ENCODE measurements around the gene MINDY2. TPM values are rescaled to one million over a fixed set of nuclear protein-coding genes. Genes with fewer than 3 reads are reported as not detected.

Gene MINDY2
- total RNA-seq, 1 donor from 2014 or later = 20.9 TPM

DNA sequence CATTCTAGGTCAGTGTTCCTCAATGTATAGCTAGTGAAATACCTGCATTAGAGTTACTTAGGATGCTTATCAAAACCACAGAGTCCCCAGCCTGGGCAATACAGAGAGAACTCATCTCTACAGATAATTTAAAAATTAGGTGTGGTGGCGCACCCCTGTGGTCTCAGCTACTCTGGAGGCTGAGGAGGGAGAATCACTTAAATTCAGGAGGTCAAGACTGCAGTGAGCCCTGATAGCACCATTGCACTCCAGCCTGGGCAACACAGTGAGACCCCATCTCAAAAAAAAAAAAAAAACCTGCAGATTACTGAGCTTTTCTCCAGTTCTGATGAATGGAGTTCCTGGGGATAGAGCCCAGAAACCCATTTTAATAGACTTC is 10.1 kb upstream of the MINDY2 start:
- no peak for TF ChIP-seq CTCF (IDR thresholded peaks at IDR 0.05; ENCODE audit: insufficient read depth, low read depth, low read length)
- no peak for TF ChIP-seq EZH2 (IDR thresholded peaks at IDR 0.05; ENCODE audit: insufficient read depth, low read length)
- Mint-ChIP-seq H3K9me3 (ENCODE audit: unreplicated experiment) (peaks cover 8% of the 10 kb centered on the region), H3K27me3 (ENCODE audit: low read depth, unreplicated experiment) (no peaks in the 10 kb centered on the region), H3K27ac (ENCODE audit: unreplicated experiment) (no peak overlapping the region), H3K4me1 (ENCODE audit: low read depth, unreplicated experiment) (no peaks in the 10 kb centered on the region), H3K36me3 (ENCODE audit: low read depth, unreplicated experiment) (no peaks in the 10 kb centered on the region), H3K4me3 (ENCODE audit: unreplicated experiment) (no peak overlapping the region)
- no peak overlapping the region for H3K27ac ChIP-seq (ENCODE audit: low read depth, low read length)
- H3K27me3 ChIP-seq (ENCODE audit: insufficient read depth, low read length) = no peaks in the 10 kb centered on the region
- H3K79me2 ChIP-seq (ENCODE audit: insufficient read depth, low read length) = no peaks in the 10 kb centered on the region
- no peak overlapping the region for H3K4me2 ChIP-seq (ENCODE audit: low read length)
- H3K4me1 ChIP-seq (ENCODE audit: insufficient read depth, low read length) = no peaks in the 10 kb centered on the region
- H3K9ac ChIP-seq (ENCODE audit: low read length) = no peak overlapping the region
- H3K36me3 ChIP-seq (ENCODE audit: insufficient read depth, low read length) = no peaks in the 10 kb centered on the region
- no peak overlapping the region for H2AFZ ChIP-seq (ENCODE audit: low read depth, low read length)
- no peak for DNase-seq (ENCODE audit: low read depth)
- no peak for FAIRE-seq
- H3K9me3 ChIP-seq (ENCODE audit: insufficient read depth, low read depth, low read length) = no peaks in the 10 kb centered on the region
- H3K4me3 ChIP-seq (ENCODE audit: insufficient read depth, low read depth, low read length) = no peak overlapping the region
- no peaks in the 10 kb centered on the region for H4K20me1 ChIP-seq (ENCODE audit: insufficient read depth, low read length)

GRCh38 chr15:58762285-58762684 is 8.8 kb upstream of the MINDY2 start:
- Mint-ChIP-seq H3K9me3 (ENCODE audit: unreplicated experiment) (peaks cover 9% of the 10 kb centered on the region), H3K27me3 (ENCODE audit: low read depth, unreplicated experiment) (no peaks in the 10 kb centered on the region)
- TF ChIP-seq CTCF (IDR thresholded peaks at IDR 0.05; ENCODE audit: insufficient read depth, low read depth, low read length) (no peak), EZH2 (IDR thresholded peaks at IDR 0.05; ENCODE audit: insufficient read depth, low read length) (no peak)

GRCh38 chr15:58762731-58763130 is 8.4 kb upstream of the MINDY2 start:
- no peak overlapping the region for H2AFZ ChIP-seq (ENCODE audit: low read depth, low read length)
- no peak overlapping the region for H3K4me3 ChIP-seq (ENCODE audit: insufficient read depth, low read depth, low read length)
- H3K36me3 ChIP-seq (ENCODE audit: insufficient read depth, low read length) = no peaks in the 10 kb centered on the region
- H3K4me2 ChIP-seq (ENCODE audit: low read length) = no peak overlapping the region
- no peak for DNase-seq (ENCODE audit: low read depth)
- no peak overlapping the region for H3K27ac ChIP-seq (ENCODE audit: low read depth, low read length)
- H4K20me1 ChIP-seq (ENCODE audit: insufficient read depth, low read length) = no peaks in the 10 kb centered on the region
- no peaks in the 10 kb centered on the region for H3K9me3 ChIP-seq (ENCODE audit: insufficient read depth, low read depth, low read length)
- no peaks in the 10 kb centered on the region for H3K4me1 Mint-ChIP-seq (ENCODE audit: low read depth, unreplicated experiment)
- H3K27me3 ChIP-seq (ENCODE audit: insufficient read depth, low read length) = no peaks in the 10 kb centered on the region
- H3K9ac ChIP-seq (ENCODE audit: low read length) = no peak overlapping the region
- H3K4me1 ChIP-seq (ENCODE audit: insufficient read depth, low read length) = no peaks in the 10 kb centered on the region
- H3K79me2 ChIP-seq (ENCODE audit: insufficient read depth, low read length) = no peaks in the 10 kb centered on the region
- H3K27me3 Mint-ChIP-seq (ENCODE audit: low read depth, unreplicated experiment) = no peaks in the 10 kb centered on the region
- no peak overlapping the region for H3K27ac Mint-ChIP-seq (ENCODE audit: unreplicated experiment)
- no peak for TF ChIP-seq EZH2 (IDR thresholded peaks at IDR 0.05; ENCODE audit: insufficient read depth, low read length)
- TF ChIP-seq CTCF (IDR thresholded peaks at IDR 0.05; ENCODE audit: insufficient read depth, low read depth, low read length) = no peak
- H3K4me3 Mint-ChIP-seq (ENCODE audit: unreplicated experiment) = no peak overlapping the region
- H3K9me3 Mint-ChIP-seq (ENCODE audit: unreplicated experiment) = peaks cover 9% of the 10 kb centered on the region
- H3K36me3 Mint-ChIP-seq (ENCODE audit: low read depth, unreplicated experiment) = no peaks in the 10 kb centered on the region
- FAIRE-seq = no peak

More at GRCh38 chr15:58762285-58762684, 8.8 kb upstream of the MINDY2 start:
- no peaks in the 10 kb centered on the region for H3K4me1 ChIP-seq (ENCODE audit: insufficient read depth, low read length)
- H3K36me3 ChIP-seq (ENCODE audit: insufficient read depth, low read length) = no peaks in the 10 kb centered on the region
- no peaks in the 10 kb centered on the region for H4K20me1 ChIP-seq (ENCODE audit: insufficient read depth, low read length)
- Mint-ChIP-seq H3K4me3 (ENCODE audit: unreplicated experiment) (no peak overlapping the region), H3K27ac (ENCODE audit: unreplicated experiment) (no peak overlapping the region), H3K4me1 (ENCODE audit: low read depth, unreplicated experiment) (no peaks in the 10 kb centered on the region), H3K36me3 (ENCODE audit: low read depth, unreplicated experiment) (no peaks in the 10 kb centered on the region)
- H3K9me3 ChIP-seq (ENCODE audit: insufficient read depth, low read depth, low read length) = no peaks in the 10 kb centered on the region
- H3K27me3 ChIP-seq (ENCODE audit: insufficient read depth, low read length) = no peaks in the 10 kb centered on the region
- no peaks in the 10 kb centered on the region for H3K79me2 ChIP-seq (ENCODE audit: insufficient read depth, low read length)
- no peak overlapping the region for H3K4me2 ChIP-seq (ENCODE audit: low read length)
- H3K4me3 ChIP-seq (ENCODE audit: insufficient read depth, low read depth, low read length) = no peak overlapping the region
- no peak overlapping the region for H3K27ac ChIP-seq (ENCODE audit: low read depth, low read length)
- DNase-seq (ENCODE audit: low read depth) = no peak
- H3K9ac ChIP-seq (ENCODE audit: low read length) = no peak overlapping the region
- no peak for FAIRE-seq
- no peak overlapping the region for H2AFZ ChIP-seq (ENCODE audit: low read depth, low read length)

Measured in astrocyte (in vitro differentiated cells and primary cell).